Stimulated activated CD8-positive, alpha-beta memory T cell treated with anti-CD3 and anti-CD28 coated beads, Interleukin-12 subunit alpha, Interleukin-12 subunit beta, amount 100 ng/mL, for 4 hours (primary cell): ENCODE results near the gene FAM117A.

Experiments
- DNase-seq: peaks from one replicate; pipeline ENCODE4 v3.0.0-alpha.2; 2020; ENCODE audit warnings: low read depth

The FAM117A gene

DNA sequence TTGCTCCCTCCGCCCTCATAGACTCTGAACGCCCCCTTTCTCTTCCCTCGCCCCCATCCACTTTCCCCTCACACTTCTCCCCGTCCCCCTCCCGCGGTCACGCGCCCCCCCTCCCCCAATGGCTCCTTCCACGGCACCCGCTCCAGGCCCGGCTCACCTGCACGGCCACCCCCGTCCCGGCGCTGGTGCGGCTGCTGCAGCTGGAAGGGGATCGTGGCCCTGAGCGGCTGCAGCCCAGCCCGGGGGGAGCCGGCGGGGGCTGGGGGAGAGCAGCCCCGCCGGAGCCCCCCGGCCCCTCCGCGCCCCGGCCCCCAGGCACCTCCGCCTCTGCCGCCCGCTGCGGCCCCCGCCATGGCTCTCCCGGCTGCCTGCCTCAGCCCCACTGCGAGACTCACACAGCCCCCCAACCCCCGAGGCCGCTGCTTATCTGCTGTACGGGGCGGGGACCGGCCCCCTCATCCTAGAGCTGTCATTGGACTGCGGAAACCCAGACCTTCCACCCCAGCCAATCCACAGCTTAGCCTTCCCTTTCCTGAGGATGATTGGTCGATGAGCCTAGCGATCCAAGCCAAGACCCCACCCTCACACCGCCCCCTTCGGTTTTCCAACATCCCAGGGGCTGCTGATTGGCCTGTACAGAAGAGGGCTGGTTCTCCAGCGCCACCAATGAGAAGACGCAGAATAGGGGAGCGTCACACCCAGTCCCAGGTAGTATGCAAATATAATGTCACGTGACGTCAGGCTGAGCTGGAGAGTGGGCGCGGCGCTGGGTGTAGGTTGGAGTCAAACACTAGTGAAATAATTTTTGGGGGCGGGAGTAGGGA lies at the start of gene FAM117A:
TSS of gene FAM117A (minus strand) at position 397 of the 824 bp plus-strand sequence. CDS start at position 353, 44 bp downstream.
- DNase-seq, result peak; percentile 88

GRCh38 chr17:49809056-49809455 lies 45.1 kb upstream of the FAM117A start:
- DNase-seq, result no peak

GRCh38 chr17:49798738-49799137 lies 34.8 kb upstream of the FAM117A start:
- DNase-seq, result no peak

DNA sequence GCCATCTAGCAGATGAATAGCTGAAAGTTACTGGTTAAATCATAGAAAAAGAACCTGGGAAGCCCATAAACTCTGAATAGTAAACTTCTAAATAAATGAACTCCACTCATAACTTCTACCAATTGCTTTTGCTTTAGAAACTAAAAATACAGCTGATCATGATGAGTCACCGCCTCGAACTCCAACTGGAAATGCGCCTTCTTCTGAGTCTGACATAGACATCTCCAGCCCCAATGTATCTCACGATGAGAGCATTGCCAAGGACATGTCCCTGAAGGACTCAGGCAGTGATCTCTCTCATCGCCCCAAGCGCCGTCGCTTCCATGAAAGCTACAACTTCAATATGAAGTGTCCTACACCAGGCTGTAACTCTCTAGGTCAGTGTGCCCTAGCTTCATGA lies 34.3 kb upstream of the FAM117A start:
- no peak for DNase-seq

GRCh38 chr17:49795372-49795771 lies 31.4 kb upstream of the FAM117A start:
- DNase-seq, result no peak

- no peak for DNase-seq
Measured at GRCh38 chr17:49793309-49793708, 29.4 kb upstream of the FAM117A start.

DNA sequence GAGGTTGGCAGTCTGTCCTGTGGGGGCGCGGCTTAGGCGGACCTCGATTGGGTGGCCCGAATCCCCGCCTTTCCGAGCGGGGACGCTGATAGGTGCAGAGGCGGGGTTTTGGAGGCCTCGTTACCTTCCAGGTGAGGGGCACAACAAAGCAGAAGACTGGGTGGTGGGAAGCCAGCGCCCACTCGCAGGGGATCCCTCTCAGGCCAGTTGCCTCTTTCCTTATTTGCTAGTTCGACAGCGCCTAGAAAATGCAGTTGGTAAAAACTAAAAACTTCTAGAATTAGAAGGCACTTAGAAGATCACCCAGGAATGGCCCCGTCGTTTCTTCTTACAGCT lies 25.3 kb upstream of the FAM117A start:
- no peak for DNase-seq

DNA sequence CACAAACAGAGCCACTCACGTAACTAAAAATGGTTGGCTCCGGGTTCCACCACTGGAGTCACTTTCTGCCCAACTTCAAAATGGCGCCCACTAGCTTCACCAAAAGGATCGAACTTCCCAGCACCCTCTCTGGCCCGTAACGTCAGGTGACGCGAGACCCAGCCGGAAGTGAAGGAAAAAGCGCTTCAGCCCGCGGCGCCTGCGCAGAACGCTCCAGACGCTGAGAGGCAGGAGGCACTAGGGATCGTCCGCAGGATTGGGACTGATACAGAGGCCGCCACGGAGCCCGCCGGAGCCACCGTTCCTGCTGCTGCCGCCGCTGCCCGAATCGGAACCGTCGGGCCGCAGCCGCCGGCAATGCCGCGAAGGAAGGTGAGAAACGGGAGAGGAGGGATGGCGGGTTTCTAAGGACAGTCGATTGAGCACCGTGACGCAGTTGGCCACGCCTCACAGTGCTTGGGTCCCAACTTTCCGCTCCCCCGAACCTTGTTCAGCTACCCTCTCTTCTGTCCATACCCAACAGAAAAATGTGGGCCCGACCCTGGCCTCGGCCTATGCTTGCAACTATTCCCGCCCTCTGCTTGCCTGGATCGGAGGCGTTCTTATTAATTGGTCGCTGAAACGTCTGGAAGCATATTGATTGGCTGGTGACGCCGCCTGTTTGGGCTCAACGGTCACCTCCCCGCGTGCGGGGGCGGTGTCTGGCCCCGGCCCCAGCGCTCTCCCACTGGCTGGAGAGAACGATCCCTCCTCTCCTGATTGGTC lies 24.7 kb upstream of the FAM117A start, which contains the start of gene KAT7:
TSS of gene KAT7 (plus strand) at position 204 of the 765 bp plus-strand sequence. CDS start at position 358, 154 bp downstream.
- peak; percentile 97 for DNase-seq

- no peak for DNase-seq
Measured at GRCh38 chr17:49787884-49788477, 24.1 kb upstream of the FAM117A start.

- DNase-seq, result no peak
Measured at GRCh38 chr17:49784636-49785035, 20.7 kb upstream of the FAM117A start.

DNA sequence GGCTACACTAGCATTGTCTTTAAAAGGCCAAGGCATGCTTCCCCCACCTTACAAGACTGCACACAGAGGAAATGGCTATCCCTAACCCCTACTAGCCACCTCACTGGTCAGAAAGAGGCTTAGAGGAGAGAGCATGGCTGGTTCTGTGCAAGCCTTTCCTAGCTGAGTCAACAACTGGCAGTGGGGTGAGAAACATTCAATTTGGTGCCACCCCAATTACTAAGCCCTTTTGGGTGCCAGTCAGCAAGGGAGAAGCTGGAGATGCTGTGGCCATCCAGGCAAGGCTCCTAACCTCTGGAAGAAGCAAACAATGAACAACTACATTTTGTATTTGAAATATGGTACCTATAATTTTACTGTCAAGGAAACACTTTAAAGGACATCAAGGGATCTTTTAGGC lies 19.9 kb upstream of the FAM117A start:
- no peak for DNase-seq

DNA sequence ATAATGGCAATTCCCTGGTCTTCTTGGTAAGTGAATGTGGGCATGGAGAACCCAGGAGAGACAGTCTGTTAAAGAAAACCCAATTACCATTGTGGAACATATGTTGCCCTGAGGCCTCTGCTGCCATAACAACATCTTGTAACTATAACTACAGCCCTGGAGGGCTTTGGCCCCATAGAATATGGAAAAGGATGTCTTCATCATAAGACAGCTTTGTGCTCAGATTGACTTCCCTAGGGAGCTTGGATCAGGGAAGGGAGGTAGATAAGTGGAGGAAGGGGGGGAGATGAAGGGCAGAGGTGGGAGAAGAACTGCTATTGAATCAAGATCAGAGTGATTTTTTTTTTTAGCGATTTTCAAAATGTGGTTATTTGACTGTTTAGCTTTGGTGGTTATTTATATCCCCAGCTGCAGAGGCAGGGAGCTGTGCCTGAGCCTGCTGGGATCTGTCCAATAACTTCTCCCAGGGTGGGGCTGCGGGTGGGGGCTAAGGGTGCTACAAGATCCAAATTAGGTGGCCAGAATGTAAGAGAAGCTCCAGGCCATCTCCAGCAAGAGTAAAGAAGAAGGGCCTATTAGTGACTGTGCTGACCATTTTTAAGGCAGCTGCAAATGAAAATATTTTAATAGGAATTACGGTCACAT lies 19.3 kb upstream of the FAM117A start:
- no peak for DNase-seq

DNA sequence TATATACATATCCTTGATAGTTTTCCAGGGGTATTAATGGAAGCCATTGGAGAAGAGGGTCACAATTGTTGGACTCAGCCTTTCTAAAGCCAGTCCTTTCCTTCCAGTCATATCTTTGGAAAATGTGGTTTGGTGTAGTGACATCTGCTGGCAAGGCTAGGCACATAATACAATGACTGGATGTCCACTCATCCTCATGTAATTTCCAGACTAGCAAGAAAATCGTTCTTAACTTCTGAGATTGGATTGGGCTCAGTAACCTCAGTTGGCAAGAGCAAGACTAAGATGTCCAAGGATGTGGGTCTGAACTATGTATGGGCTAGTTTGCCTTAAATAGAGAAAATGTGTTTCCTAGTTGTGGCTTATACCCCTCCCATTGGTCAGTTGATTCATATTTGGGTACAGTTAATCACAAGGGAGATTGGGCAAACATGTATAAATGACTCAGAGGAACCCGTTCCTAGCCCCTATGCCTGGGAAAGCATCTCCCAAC lies 15.9 kb upstream of the FAM117A start:
- DNase-seq, result no peak

GRCh38 chr17:49779156-49779738 lies 15.3 kb upstream of the FAM117A start:
- DNase-seq, result no peak

DNA sequence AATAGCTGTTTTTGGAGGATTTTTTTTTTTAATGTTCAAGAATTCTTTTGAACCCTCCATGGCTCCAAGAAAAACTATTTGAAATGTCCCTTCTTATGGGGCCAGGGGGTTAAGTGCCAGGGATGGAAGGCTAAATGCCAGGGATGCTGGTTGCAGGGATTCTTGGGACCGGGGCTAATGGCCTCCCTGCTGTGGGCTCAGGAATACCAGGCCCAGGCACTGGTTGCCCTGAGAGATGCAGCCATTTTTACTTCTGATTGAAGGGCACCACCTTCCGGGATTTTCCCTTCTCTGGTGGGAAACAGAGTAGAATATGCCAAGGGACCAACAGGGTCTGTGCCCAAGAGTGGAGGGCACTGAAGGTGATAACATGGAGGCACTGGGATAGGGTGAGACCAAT lies 13.6 kb upstream of the FAM117A start:
- no peak for DNase-seq

DNA sequence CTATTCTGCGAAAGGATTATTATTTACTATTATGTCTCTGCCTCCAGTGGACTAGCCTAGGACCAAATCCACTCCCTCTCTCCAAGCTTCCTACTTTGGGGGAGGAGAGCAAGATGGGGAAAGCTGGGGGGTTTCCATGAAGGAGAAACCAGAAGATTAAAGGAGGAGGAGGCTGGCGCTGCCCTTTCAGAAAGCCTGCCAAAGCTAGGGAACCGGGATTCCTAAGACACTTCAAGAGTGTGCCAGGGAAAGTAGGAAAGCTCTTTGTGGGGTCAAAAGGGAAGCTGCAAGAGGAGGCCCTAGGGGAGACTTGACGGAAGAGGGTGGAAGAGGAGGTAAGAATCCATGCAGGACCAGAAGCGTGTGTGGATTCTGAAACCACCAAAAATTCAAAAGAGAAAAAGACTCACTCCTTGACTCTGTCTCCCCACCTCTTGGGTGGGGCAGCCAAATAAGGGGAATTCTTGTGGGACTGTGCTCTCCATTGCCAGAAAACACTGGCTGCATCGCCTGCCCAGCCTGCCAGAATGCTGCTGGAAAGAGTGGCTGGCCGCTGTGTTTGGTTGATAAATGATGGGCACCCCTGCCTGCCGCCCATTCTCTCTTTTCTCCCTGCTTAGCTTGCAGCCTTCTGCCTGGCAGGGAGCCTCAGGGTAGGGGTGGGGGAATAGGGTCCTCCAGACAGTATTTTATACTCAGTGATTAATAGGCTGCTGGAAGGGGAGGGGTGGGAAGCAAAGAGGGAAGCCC lies 12.8 kb upstream of the FAM117A start:
- no peak for DNase-seq

DNA sequence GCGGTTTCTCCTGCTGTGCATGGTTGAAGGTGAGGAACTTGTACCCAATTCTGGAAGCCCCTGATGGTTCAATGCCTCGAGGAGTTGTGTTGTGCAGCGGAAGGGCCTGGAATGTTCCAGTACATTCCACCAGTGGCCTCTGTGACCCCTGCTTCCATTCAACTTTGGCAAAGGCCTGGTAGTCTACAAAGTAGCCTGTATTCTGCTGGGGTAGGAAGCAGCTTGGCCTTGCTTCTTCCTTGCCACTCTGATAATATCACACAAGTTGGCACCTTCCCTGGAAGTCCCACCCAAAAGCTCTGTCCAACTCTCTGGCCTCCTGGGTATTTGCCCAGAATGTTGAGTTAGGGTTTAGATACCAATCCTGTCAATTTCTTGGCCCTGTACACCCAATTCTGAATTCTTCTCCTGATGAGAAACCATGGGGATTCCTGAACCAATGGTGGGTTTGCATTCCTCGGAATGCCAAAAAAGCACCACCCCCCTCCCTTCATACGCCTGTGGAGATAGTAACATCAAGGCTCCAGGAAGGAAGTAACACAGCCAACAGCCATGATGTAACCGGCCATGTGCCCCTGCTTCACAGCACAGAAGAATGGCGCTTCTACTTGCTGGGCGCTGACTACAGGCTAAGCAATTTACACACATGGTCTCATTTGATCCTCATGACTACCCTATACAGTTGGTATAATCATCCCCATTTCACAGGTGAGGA lies 11.8 kb upstream of the FAM117A start:
- no peak for DNase-seq

GRCh38 chr17:49766918-49767530 lies 3.1 kb upstream of the FAM117A start:
- DNase-seq, result no peak

GRCh38 chr17:49764559-49765180 lies 739 bp upstream of the FAM117A start:
- no peak for DNase-seq
